GM12872 (cell line): ENCODE data around the gene SLCO2A1.

Experiments
- CTCF ChIP-seq: IDR thresholded peaks from 3 replicates; pipeline ENCODE4 v1.5.1; 2011; ENCODE audit warnings: low read depth, mild to moderate bottlenecking, low read length, moderate library complexity; ENCODE audit not compliant: insufficient read depth

Gene SLCO2A1

GRCh38 chr3:134029734-134030378 is at the start of gene SLCO2A1:
Gene SLCO2A1 (minus strand): TSS chr3:134029925. CDS start chr3:134029802, 123 bp downstream.
- TF ChIP-seq CTCF = no peak

- TF ChIP-seq CTCF = no peak
Observed at GRCh38 chr3:134079111-134079547, 49.4 kb upstream of the SLCO2A1 start.

GRCh38 chr3:134078169-134078831 is 48.6 kb upstream of the SLCO2A1 start:
- no peak for TF ChIP-seq CTCF

- no peak for TF ChIP-seq CTCF
Observed at GRCh38 chr3:134077649-134078161, 48.0 kb upstream of the SLCO2A1 start.

GRCh38 chr3:134076851-134077250 is 47.1 kb upstream of the SLCO2A1 start:
- TF ChIP-seq CTCF = no peak

- TF ChIP-seq CTCF = no peak
Observed at GRCh38 chr3:134075846-134076245, 46.1 kb upstream of the SLCO2A1 start.

- TF ChIP-seq CTCF = no peak
Observed at GRCh38 chr3:134075568-134075825, 45.8 kb upstream of the SLCO2A1 start.
